SU-DHL-6 (cell line): ENCODE measurements around the gene PTGER1.

Experiments used
- H2AFZ ChIP-seq: fragments of 200-600 bp; sonication (generic); 2 replicates; pipeline ENCODE4 v1.6.1; 2014; ENCODE audit warnings: low read depth, mild to moderate bottlenecking, moderate library complexity, mixed read lengths, antibody characterized with exemption, low read length; ENCODE audit not compliant: severe bottlenecking
- H3F3A ChIP-seq: fragments of 200-600 bp; shearing (Covaris generic); 2 replicates; pipeline ENCODE4 v1.6.0; 2016; ENCODE audit warnings: antibody characterized with exemption, mild to moderate bottlenecking; ENCODE audit not compliant: insufficient read depth
- H3K27ac ChIP-seq: fragments of 200-600 bp; sonication (generic); 2 replicates; pipeline ENCODE4 v1.5.1; 2016; ENCODE audit warnings: low read depth, mild to moderate bottlenecking, low read length, moderate library complexity, mixed read lengths
- H3K27me3 ChIP-seq: fragments of 200-600 bp; sonication (generic), shearing (Covaris generic); 2 replicates; pipeline ENCODE4 v1.6.0; 2014; ENCODE audit warnings: mild to moderate bottlenecking, low read length
- H3K36me3 ChIP-seq: fragments of 200-600 bp; sonication (generic); 2 replicates; pipeline ENCODE4 v1.6.1; 2014; ENCODE audit warnings: mild to moderate bottlenecking, low read length, mixed read lengths
- H3K4me2 ChIP-seq: fragments of 300-600, 200-600 bp; shearing (Covaris generic), sonication (generic); 2 replicates; pipeline ENCODE4 v1.6.0; 2014; ENCODE audit warnings: low read length, low read depth, mild to moderate bottlenecking; ENCODE audit not compliant: poor library complexity, severe bottlenecking
- H3K4me3 ChIP-seq: fragments of 200-600 bp; sonication (generic); 2 replicates; pipeline ENCODE4 v1.5.1; 2014; ENCODE audit warnings: antibody characterized with exemption, low read length, mild to moderate bottlenecking, mixed read lengths; ENCODE audit not compliant: insufficient read depth, poor library complexity, severe bottlenecking
- H3K79me2 ChIP-seq: fragments of 200-600 bp; sonication (generic); 2 replicates; pipeline ENCODE4 v1.6.1; 2014; ENCODE audit warnings: mild to moderate bottlenecking, low read length, moderate library complexity; ENCODE audit not compliant: insufficient read depth
- H3K9ac ChIP-seq: fragments of 200-600 bp; sonication (generic); 2 replicates; pipeline ENCODE4 v1.7.0; 2014; ENCODE audit warnings: mild to moderate bottlenecking, low read length
- H3K9me2 ChIP-seq: fragments of 200-600 bp; sonication (generic); replicated peaks from 2 replicates; pipeline ENCODE4 v1.6.1; 2014; ENCODE audit warnings: low read length; ENCODE audit not compliant: insufficient read depth
- H3K9me3 ChIP-seq: fragments of 200-600 bp; sonication (generic); 2 replicates; pipeline ENCODE4 v1.6.1; 2014; ENCODE audit warnings: low read length, mixed read lengths; ENCODE audit not compliant: insufficient read depth
- H4K20me1 ChIP-seq: fragments of 200-600 bp; sonication (generic); 2 replicates; pipeline ENCODE4 v1.6.1; 2014; ENCODE audit warnings: low read depth, mild to moderate bottlenecking, antibody characterized with exemption, low read length, moderate library complexity, mixed read lengths
- EZH2phosphoT487 ChIP-seq: fragments of 200-600 bp; sonication (generic), shearing (Covaris generic); conservative IDR thresholded peaks from 2 replicates; pipeline ENCODE4 v1.6.1; 2018; ENCODE audit warnings: mild to moderate bottlenecking, antibody characterized with exemption, low read length, moderate library complexity, mixed read lengths
- TF ChIP-seq, protein P1 (sequence below): fragments of 200-600 bp; sonication (generic); IDR thresholded peaks from one replicate; pipeline ENCODE4 v1.5.1; 2017; ENCODE audit warnings: antibody characterized with exemption, mild to moderate bottlenecking, low read length, moderate library complexity; ENCODE audit not compliant: insufficient read depth, poor library complexity, severe bottlenecking

Gene PTGER1

DNA sequence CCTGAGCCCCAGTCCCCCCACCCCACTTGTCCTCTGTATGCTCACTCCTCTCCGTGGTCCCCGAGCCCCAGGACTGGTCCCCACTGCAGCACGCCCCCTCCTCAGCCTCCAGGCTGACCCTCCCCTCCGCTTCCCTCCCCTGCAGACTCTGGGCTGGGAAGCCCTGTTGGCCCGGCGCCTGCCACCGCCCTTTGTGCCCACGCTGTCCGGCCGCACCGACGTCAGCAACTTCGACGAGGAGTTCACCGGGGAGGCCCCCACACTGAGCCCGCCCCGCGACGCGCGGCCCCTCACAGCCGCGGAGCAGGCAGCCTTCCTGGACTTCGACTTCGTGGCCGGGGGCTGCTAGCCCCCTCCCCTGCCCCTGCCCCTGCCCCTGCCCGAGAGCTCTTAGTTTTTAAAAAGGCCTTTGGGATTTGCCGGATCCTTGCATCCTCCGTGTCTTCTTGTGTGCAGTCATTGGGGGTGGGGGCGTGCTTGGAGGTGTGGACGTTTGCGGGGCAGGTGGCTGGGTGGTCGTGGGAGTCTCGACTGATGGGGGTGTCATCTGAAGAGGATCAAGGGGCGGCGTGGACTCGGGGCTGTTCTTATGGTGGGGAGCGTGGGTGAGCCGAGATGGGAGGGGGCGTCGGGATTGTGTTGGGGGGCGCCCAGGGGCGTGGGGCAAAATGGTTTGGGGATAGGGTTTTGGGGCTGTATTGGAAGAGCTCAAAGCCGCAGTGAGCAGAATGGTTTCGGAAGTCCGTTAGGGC is 3.5 kb downstream of the PTGER1 start:
- TF ChIP-seq EZH2phosphoT487: no peak
- Histone ChIP-seq H2AFZ (no peak overlapping the region), H3K9ac (no peak overlapping the region), H3K27me3 (no peaks in the 10 kb centered on the region), H3K9me3 (no peaks in the 10 kb centered on the region), H3K4me3 (no peak overlapping the region), H3K27ac (no peak overlapping the region), H3K36me3 (no peaks in the 10 kb centered on the region), H3K4me2 (no peak overlapping the region), H3K9me2 (no peaks in the 10 kb centered on the region), H4K20me1 (no peaks in the 10 kb centered on the region), H3K79me2 (no peaks in the 10 kb centered on the region), H3F3A (no peaks in the 10 kb centered on the region)

DNA sequence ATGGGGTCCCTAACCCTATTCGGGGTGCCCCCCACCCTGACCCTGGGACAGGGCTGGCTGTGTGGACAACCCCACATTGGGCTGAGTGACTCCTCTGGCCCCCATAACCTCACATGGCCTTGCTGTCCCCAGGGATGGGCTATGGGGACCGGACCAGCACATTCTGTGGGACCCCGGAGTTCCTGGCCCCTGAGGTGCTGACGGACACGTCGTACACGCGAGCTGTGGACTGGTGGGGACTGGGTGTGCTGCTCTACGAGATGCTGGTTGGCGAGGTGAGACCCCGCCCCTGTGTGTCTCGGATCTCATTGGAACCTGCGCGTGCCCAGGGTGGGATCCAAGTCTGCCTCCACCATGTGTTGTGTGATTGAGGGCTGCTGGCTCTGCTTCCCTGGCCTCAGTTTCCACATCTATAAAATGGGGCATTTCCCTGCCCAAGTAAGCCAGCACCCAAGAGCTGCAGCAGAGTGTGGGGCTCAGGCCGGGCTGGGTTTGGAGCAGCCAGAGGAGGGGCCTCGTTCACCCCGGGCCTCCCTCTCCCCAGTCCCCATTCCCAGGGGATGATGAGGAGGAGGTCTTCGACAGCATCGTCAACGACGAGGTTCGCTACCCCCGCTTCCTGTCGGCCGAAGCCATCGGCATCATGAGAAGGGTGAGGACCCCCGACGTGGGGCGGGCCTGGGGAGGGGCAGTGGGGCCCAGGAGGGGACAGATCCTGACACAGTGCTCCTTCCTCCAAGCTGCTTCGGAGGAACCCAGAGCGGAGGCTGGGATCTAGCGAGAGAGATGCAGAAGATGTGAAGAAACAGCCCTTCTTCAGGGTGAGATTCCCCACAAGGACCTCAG is 4.9 kb downstream of the PTGER1 start:
- TF ChIP-seq, protein P1, sequence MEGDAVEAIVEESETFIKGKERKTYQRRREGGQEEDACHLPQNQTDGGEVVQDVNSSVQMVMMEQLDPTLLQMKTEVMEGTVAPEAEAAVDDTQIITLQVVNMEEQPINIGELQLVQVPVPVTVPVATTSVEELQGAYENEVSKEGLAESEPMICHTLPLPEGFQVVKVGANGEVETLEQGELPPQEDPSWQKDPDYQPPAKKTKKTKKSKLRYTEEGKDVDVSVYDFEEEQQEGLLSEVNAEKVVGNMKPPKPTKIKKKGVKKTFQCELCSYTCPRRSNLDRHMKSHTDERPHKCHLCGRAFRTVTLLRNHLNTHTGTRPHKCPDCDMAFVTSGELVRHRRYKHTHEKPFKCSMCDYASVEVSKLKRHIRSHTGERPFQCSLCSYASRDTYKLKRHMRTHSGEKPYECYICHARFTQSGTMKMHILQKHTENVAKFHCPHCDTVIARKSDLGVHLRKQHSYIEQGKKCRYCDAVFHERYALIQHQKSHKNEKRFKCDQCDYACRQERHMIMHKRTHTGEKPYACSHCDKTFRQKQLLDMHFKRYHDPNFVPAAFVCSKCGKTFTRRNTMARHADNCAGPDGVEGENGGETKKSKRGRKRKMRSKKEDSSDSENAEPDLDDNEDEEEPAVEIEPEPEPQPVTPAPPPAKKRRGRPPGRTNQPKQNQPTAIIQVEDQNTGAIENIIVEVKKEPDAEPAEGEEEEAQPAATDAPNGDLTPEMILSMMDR: no peak
- TF ChIP-seq EZH2phosphoT487: no peak
- H3K79me2 ChIP-seq: no peaks in the 10 kb centered on the region
- H3K9ac ChIP-seq: no peak overlapping the region
- H3K27ac ChIP-seq: no peak overlapping the region
- H2AFZ ChIP-seq: no peak overlapping the region
- no peaks in the 10 kb centered on the region for H3K36me3 ChIP-seq
- no peaks in the 10 kb centered on the region for H3K9me2 ChIP-seq
- no peaks in the 10 kb centered on the region for H3K9me3 ChIP-seq
- no peaks in the 10 kb centered on the region for H4K20me1 ChIP-seq
- H3F3A ChIP-seq: no peaks in the 10 kb centered on the region
- no peak overlapping the region for H3K4me2 ChIP-seq
- no peak overlapping the region for H3K4me3 ChIP-seq
- H3K27me3 ChIP-seq: no peaks in the 10 kb centered on the region

DNA sequence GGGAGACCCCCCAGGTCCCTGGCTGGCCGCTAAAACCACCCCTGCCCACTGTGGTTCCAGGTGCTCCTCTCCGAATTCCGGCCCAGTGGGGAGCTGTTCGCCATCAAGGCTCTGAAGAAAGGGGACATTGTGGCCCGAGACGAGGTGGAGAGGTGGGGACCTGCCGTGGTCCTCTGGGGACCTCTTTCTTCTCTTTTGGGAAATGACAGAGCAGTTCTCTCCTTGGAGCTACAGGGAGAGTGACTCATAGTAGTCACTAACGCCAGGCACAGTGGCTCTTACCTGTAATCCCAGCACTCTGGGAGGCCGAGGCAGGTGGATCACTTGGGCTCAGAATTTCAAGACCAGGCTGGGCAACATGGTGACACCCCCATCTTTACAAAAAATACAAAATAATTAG is 7.3 kb downstream of the PTGER1 start:
- no peak overlapping the region for H2AFZ ChIP-seq
- H3K4me3 ChIP-seq: no peak overlapping the region
- no peak overlapping the region for H3K9ac ChIP-seq
- no peaks in the 10 kb centered on the region for H3F3A ChIP-seq
- no peak overlapping the region for H3K4me2 ChIP-seq
- no peaks in the 10 kb centered on the region for H4K20me1 ChIP-seq
- no peaks in the 10 kb centered on the region for H3K36me3 ChIP-seq
- H3K9me2 ChIP-seq: no peaks in the 10 kb centered on the region
- no peak for TF ChIP-seq EZH2phosphoT487
- TF ChIP-seq, protein P1: no peak
- no peaks in the 10 kb centered on the region for H3K9me3 ChIP-seq
- no peaks in the 10 kb centered on the region for H3K79me2 ChIP-seq
- no peaks in the 10 kb centered on the region for H3K27me3 ChIP-seq
- H3K27ac ChIP-seq: no peak overlapping the region

DNA sequence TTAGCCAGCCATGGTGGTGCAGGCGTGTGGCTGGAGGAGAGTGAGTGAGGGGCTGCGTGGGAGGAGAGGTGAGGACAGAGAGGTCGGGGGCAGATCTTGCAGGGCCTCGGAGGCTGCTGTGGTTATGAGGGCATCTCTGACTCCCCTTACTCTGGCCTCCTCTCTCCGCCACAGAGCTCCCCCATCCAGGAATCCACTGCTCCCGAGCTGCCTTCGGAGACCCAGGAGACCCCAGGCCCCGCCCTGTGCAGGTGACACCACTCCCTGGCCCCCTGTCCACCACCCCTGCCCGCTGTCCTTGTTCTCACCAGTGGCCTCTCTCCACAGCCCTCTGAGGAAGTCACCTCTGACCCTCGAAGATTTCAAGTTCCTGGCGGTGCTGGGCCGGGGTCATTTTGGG is 7.8 kb downstream of the PTGER1 start:
- Histone ChIP-seq H3K27ac (no peak overlapping the region), H3K36me3 (no peaks in the 10 kb centered on the region), H2AFZ (no peak overlapping the region), H3K4me2 (no peak overlapping the region), H4K20me1 (no peaks in the 10 kb centered on the region), H3F3A (no peaks in the 10 kb centered on the region), H3K27me3 (no peaks in the 10 kb centered on the region), H3K9me3 (no peaks in the 10 kb centered on the region), H3K79me2 (no peaks in the 10 kb centered on the region), H3K9me2 (no peaks in the 10 kb centered on the region), H3K9ac (no peak overlapping the region), H3K4me3 (no peak overlapping the region)
- TF ChIP-seq EZH2phosphoT487: no peak
- TF ChIP-seq, protein P1: no peak
